WERI-Rb-1 (cell line): Measurements from ENCODE around the gene PRKAR2B.

ENCODE experiments used
- DNase-seq: peaks from one replicate; pipeline ENCODE4 v3.0.0-alpha.2; 2020
- H3K27ac ChIP-seq: fragments of 250-450 bp; sonication (Bioruptor Pico); 2 replicates; pipeline ENCODE4 v1.5.1; 2020; ENCODE audit warnings: mild to moderate bottlenecking, moderate library complexity
- H3K27me3 ChIP-seq: fragments of 250-450 bp; sonication (Bioruptor Pico); 2 replicates; pipeline ENCODE4 v1.5.1; 2021; ENCODE audit warnings: mild to moderate bottlenecking, low read depth, moderate library complexity; ENCODE audit not compliant: insufficient read depth, severe bottlenecking
- H3K36me3 ChIP-seq: fragments of 250-450 bp; sonication (Bioruptor Pico); 2 replicates; pipeline ENCODE4 v1.5.1; 2020; ENCODE audit warnings: mild to moderate bottlenecking, moderate library complexity
- H3K4me3 ChIP-seq: 2 replicates; pipeline ENCODE4 v1.5.1; 2011; ENCODE audit warnings: low read depth, mild to moderate bottlenecking, control low read depth, low read length
- H3K9me3 ChIP-seq: fragments of 250-450 bp; sonication (Bioruptor Pico); 2 replicates; pipeline ENCODE4 v1.5.1; 2021; ENCODE audit warnings: mild to moderate bottlenecking, moderate library complexity; ENCODE audit not compliant: severe bottlenecking
- TF ChIP-seq, protein P1 (sequence below): IDR thresholded peaks from 2 replicates; pipeline ENCODE4 v1.5.1; 2011; ENCODE audit warnings: low read depth, mild to moderate bottlenecking, control low read depth, inconsistent platforms, low read length

The PRKAR2B gene

DNA sequence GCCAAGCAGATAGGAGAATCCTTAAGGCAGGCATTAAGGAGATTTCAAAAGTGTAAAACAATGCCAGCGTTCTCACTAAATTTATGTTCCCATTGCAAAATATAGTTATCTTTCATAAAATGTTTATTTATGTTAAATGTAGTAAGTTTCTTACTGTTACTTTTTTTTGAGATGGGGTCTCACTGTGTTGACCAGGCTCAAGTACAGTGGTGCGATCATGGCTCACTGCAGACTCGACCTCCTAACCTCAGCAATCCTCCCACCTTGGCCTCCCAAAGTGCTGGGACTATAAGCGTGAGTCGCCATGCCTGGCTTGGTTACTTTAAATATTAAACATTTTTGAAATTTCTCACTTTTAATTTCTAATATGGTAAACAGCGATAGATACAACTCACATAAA is 31.8 kb upstream of the PRKAR2B start:
- Histone ChIP-seq H3K36me3 (no peaks in the 10 kb centered on the region), H3K4me3 (no peak overlapping the region), H3K27ac (no peak overlapping the region), H3K27me3 (no peaks in the 10 kb centered on the region), H3K9me3 (peaks cover 2% of the 10 kb centered on the region)
- DNase-seq: no peak
- TF ChIP-seq, protein P1, sequence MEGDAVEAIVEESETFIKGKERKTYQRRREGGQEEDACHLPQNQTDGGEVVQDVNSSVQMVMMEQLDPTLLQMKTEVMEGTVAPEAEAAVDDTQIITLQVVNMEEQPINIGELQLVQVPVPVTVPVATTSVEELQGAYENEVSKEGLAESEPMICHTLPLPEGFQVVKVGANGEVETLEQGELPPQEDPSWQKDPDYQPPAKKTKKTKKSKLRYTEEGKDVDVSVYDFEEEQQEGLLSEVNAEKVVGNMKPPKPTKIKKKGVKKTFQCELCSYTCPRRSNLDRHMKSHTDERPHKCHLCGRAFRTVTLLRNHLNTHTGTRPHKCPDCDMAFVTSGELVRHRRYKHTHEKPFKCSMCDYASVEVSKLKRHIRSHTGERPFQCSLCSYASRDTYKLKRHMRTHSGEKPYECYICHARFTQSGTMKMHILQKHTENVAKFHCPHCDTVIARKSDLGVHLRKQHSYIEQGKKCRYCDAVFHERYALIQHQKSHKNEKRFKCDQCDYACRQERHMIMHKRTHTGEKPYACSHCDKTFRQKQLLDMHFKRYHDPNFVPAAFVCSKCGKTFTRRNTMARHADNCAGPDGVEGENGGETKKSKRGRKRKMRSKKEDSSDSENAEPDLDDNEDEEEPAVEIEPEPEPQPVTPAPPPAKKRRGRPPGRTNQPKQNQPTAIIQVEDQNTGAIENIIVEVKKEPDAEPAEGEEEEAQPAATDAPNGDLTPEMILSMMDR: no peak

DNA sequence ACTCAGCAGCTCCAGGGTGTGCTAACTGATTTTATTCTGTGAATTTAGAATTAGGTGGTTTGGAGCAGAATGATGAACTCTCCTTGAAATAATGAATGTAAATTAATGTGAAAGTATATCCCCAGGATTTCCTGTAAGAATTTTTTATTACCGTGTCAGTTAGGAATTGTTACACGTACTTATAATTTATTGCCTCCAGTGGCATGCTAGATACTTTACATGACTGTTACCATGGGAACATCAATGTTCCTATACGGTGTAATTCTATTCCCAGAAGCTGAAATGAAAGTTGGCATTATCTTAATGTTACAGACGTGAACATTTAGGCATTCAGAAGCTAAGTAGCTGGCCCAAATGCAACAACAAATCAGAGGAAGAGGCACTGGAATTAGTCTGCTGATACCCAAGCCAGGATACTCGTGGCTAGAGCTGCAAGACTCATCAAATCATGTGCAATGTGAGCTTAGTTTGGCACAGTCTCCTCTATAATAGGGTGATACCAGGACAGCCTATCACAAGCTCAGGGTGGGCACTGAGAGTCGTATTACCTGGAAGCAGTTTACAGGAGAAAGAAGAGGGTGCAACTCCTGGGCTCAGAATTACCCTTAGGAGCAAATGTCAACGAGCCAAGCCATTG is 30.0 kb upstream of the PRKAR2B start:
- no peak overlapping the region for H3K27ac ChIP-seq
- H3K36me3 ChIP-seq: no peaks in the 10 kb centered on the region
- no peaks in the 10 kb centered on the region for H3K27me3 ChIP-seq
- TF ChIP-seq, protein P1: no peak
- H3K4me3 ChIP-seq: no peak overlapping the region
- DNase-seq: no peak
- peaks cover 2% of the 10 kb centered on the region for H3K9me3 ChIP-seq

DNA sequence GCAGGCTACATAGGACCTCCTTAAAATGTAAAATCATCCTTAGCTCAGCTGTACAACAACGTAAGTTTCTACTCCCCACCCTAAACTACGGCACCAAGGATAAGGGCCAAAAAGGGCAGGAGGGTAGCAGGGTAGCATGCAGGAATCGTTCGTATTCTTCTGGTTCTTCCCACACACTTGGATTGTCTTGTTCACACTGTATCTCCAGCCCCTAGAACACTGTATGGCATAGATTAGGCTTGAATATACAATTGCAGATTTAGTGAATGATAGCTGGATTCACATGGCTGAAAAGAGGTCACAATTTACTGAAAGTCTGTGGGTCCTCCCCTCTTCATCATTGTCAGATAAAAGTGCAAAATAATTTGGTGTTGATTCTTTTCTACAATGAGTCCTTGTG is 28.2 kb upstream of the PRKAR2B start:
- no peaks in the 10 kb centered on the region for H3K27me3 ChIP-seq
- H3K4me3 ChIP-seq: no peak overlapping the region
- no peak overlapping the region for H3K27ac ChIP-seq
- no peaks in the 10 kb centered on the region for H3K36me3 ChIP-seq
- TF ChIP-seq, protein P1: no peak
- DNase-seq: no peak
- no peaks in the 10 kb centered on the region for H3K9me3 ChIP-seq

DNA sequence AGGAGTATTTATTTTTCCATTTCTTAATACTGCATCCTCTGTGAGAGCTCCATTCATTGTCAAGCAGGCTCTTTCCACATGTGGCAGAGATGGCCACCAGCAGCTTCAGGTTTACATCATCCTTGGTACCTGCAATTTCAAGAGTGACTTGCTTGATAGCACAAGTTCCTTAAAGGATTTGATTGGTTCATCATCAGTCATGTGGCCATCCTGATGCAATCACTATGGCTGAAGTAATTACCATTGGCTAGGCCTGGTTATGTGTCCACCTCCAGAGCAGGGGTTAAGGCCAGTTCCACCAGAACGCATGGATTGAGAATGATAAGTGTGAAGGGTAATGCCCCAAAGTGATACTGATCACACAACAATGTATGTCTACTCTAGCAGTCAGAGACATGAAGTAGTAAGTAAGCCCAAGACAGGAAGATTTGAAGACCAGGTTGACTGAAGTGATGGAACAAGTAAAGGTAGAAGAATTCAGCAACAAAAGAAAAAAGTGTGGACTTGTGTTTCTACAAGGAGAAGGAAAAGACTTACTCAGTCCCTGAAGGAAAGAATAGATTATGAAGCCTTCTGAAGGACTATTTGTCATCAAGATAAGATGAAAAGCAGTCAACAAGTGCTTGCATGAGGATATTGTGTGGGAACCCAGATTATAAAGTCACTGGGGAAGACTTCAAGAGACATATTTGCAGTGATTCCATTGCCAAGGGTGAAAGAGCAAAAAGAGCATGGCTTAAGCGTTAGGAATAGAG is 26.4 kb upstream of the PRKAR2B start:
- Histone ChIP-seq H3K27ac (no peak overlapping the region), H3K36me3 (no peaks in the 10 kb centered on the region), H3K9me3 (no peaks in the 10 kb centered on the region), H3K4me3 (no peak overlapping the region), H3K27me3 (no peaks in the 10 kb centered on the region)
- DNase-seq: no peak
- TF ChIP-seq, protein P1: no peak

DNA sequence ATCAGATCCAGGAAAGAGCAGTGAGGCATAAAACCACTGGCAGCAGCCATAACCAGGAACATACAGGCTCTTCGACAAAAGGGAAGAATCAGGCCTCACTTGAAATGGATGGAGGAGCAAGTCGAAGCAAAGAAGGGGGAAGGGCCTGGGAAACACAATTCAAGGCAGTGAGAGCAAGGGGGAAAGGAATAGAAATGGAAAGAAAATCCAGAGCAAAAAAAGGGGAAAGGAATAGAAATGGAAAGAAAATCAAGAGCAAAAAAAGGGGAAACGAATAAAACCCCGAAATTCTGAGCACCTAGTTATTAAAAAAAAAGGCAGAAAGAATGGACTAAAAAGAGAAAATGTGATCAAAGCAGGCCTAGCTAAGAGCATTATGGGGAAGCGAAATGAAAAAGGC is 24.1 kb upstream of the PRKAR2B start:
- H3K36me3 ChIP-seq: no peaks in the 10 kb centered on the region
- H3K27me3 ChIP-seq: no peaks in the 10 kb centered on the region
- no peak overlapping the region for H3K4me3 ChIP-seq
- H3K27ac ChIP-seq: no peak overlapping the region
- TF ChIP-seq, protein P1: no peak
- H3K9me3 ChIP-seq: no peaks in the 10 kb centered on the region
- no peak for DNase-seq
